GM12872 (cell line): ENCODE measurements around the gene SYMPK.

ENCODE experiments used
- CTCF ChIP-seq: IDR thresholded peaks from 3 replicates; pipeline ENCODE4 v1.5.1; 2011; ENCODE audit warnings: low read depth, mild to moderate bottlenecking, low read length, moderate library complexity; ENCODE audit not compliant: insufficient read depth

The SYMPK gene

GRCh38 chr19:45834970-45835369 is 28.0 kb downstream of the SYMPK start:
- no peak for TF ChIP-seq CTCF

DNA sequence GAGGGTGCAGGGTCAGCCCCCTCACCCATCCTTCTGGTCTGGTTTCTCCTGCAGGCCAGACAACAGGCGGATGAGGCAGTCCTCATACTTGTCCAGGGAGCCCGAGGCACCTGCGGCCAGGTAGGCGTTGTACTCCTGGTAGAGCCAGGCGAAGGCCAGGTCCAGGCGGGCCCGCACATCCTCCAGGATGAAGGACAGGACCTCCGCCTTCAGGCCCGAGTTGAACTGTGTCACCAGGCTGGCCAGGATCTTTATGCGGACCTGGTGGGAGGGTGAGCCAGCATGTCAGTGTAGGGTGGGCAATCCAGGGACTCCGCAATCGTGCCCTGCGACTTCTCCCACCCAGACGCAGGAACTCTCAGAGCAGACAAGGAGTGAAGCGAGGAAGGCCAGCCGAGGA is 34.0 kb downstream of the SYMPK start:
- TF ChIP-seq CTCF: no peak

DNA sequence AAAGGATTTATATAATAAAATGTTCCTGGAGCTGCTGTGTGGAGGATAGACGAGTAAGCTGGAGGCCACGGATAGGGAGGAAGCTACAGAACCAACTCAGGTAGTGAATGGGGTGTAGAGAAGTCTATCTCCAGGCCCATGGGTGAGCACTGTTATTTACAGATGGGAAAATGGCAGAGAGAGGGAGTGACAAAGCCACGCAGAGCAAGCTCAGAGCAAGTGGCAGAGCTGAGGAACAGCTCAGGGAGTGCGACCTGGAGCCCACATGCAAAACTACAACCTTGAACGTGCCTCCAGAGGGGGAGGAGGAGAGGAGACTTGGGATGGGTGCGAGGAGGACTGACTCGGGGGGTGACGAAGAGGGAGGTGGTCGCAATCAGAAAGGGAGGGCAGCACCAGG is 34.4 kb downstream of the SYMPK start:
- TF ChIP-seq CTCF: no peak

DNA sequence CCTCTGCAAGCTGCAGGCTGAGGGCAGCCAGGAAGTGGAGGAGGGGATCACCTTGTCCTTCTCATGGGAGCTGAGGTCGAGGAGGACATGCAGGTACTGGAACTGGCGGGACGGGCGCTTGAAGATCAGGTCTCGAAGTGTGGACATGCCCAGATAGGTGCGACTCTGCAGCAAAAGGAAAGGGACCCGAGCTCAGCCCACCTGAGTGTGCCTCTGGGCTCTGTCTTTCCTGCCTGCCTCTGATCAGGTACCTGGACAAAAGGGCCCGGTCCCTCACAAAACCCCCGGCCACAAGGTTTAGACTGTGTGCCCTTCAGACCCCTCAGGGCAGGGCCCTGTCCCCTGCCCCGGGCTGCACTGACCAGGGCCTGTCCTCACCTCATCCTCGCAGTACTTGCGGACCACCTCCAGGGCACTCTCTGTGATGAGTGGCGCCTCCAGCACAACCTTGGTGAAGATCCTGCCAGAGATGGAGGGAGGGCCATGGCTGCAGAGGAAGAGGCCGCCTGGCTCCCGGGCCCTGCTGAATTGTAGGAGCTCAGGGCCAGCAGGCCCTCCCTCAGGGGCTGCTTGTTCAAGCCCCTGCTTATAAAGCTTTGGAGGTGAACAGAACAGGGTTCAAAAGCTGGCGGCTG is 35.4 kb downstream of the SYMPK start:
- no peak for TF ChIP-seq CTCF

GRCh38 chr19:45826934-45827333 is 36.0 kb downstream of the SYMPK start:
- no peak for TF ChIP-seq CTCF

- no peak for TF ChIP-seq CTCF
Observed at GRCh38 chr19:45825917-45826893, 36.7 kb downstream of the SYMPK start.

- TF ChIP-seq CTCF: no peak
Observed at GRCh38 chr19:45825263-45825605, 37.7 kb downstream of the SYMPK start.
